ENCODE data around the gene TLX3. TPM values are rescaled to one million over a fixed set of nuclear protein-coding genes. Genes with fewer than 3 reads are reported as not detected.

Gene TLX3
- not detected in 2 replicates for total RNA-seq (2014; rRNA removed; shearing (Covaris generic); ENCODE audit: low replicate concordance)

- H3K27me3 ChIP-seq, result peaks cover 20% of the 10 kb centered on the region
- peak; percentile 50 for DNase-seq
- no peaks in the 10 kb centered on the region; the same call in 1 of the 2 replicates for H3K9me3 ChIP-seq
- peak within 1 kb of the TSS; percentile 31 for H3K4me3 ChIP-seq
- H3K36me3 ChIP-seq, result no peaks in the 10 kb centered on the region
These were observed at the start of gene TLX3 for GRCh38 chr5:171308453-171309275. Gene TLX3 (plus strand): TSS chr5:171309248. CDS start chr5:171309366, 118 bp downstream.

GRCh38 chr5:171261361-171261760 is 47.7 kb upstream of the TLX3 start:
- Histone ChIP-seq H3K4me3 (no peak overlapping the region), H3K27me3 (no peaks in the 10 kb centered on the region), H3K9me3 (no peaks in the 10 kb centered on the region), H3K36me3 (no peaks in the 10 kb centered on the region)
- no peak for DNase-seq

GRCh38 chr5:171261904-171262303 is 47.1 kb upstream of the TLX3 start:
- Histone ChIP-seq H3K36me3 (no peaks in the 10 kb centered on the region), H3K4me3 (no peak overlapping the region), H3K27me3 (no peaks in the 10 kb centered on the region), H3K9me3 (no peaks in the 10 kb centered on the region)
- no peak for DNase-seq

- no peak for DNase-seq
- H3K4me3 ChIP-seq, result no peak overlapping the region
- no peaks in the 10 kb centered on the region for H3K27me3 ChIP-seq
- H3K36me3 ChIP-seq, result no peaks in the 10 kb centered on the region
- H3K9me3 ChIP-seq, result no peaks in the 10 kb centered on the region
These were observed 45.9 kb upstream of the TLX3 start for GRCh38 chr5:171263181-171263580.

GRCh38 chr5:171264843-171265242 is 44.2 kb upstream of the TLX3 start:
- Histone ChIP-seq H3K4me3 (no peak overlapping the region), H3K36me3 (no peaks in the 10 kb centered on the region), H3K27me3 (no peaks in the 10 kb centered on the region), H3K9me3 (no peaks in the 10 kb centered on the region)
- DNase-seq, result no peak

GRCh38 chr5:171268700-171269620 is 40.1 kb upstream of the TLX3 start:
- Histone ChIP-seq H3K36me3 (no peaks in the 10 kb centered on the region), H3K9me3 (no peaks in the 10 kb centered on the region), H3K4me3 (no peak overlapping the region), H3K27me3 (no peaks in the 10 kb centered on the region)
- DNase-seq, result no peak

GRCh38 chr5:171269717-171270116 is 39.3 kb upstream of the TLX3 start:
- Histone ChIP-seq H3K36me3 (no peaks in the 10 kb centered on the region), H3K27me3 (no peaks in the 10 kb centered on the region), H3K9me3 (no peaks in the 10 kb centered on the region), H3K4me3 (no peak overlapping the region)
- DNase-seq, result no peak

GRCh38 chr5:171270136-171270535 is 38.9 kb upstream of the TLX3 start:
- no peak for DNase-seq
- Histone ChIP-seq H3K9me3 (no peaks in the 10 kb centered on the region), H3K27me3 (no peaks in the 10 kb centered on the region), H3K4me3 (no peak overlapping the region), H3K36me3 (no peaks in the 10 kb centered on the region)

GRCh38 chr5:171271798-171272197 is 37.2 kb upstream of the TLX3 start:
- Histone ChIP-seq H3K4me3 (no peak overlapping the region), H3K9me3 (no peaks in the 10 kb centered on the region), H3K36me3 (no peaks in the 10 kb centered on the region), H3K27me3 (no peaks in the 10 kb centered on the region)
- DNase-seq, result no peak

GRCh38 chr5:171272996-171273970 is 35.8 kb upstream of the TLX3 start:
- Histone ChIP-seq H3K36me3 (no peaks in the 10 kb centered on the region), H3K27me3 (no peaks in the 10 kb centered on the region), H3K4me3 (no peak overlapping the region), H3K9me3 (no peaks in the 10 kb centered on the region)
- no peak for DNase-seq

GRCh38 chr5:171275841-171276544 is 33.1 kb upstream of the TLX3 start:
- Histone ChIP-seq H3K9me3 (no peaks in the 10 kb centered on the region), H3K36me3 (no peaks in the 10 kb centered on the region), H3K4me3 (no peak overlapping the region), H3K27me3 (no peaks in the 10 kb centered on the region)
- no peak for DNase-seq

GRCh38 chr5:171283753-171284152 is 25.3 kb upstream of the TLX3 start:
- Histone ChIP-seq H3K36me3 (no peaks in the 10 kb centered on the region), H3K9me3 (no peaks in the 10 kb centered on the region), H3K4me3 (no peak overlapping the region), H3K27me3 (no peaks in the 10 kb centered on the region)
- DNase-seq, result no peak

GRCh38 chr5:171285465-171285864 is 23.6 kb upstream of the TLX3 start:
- no peak overlapping the region for H3K4me3 ChIP-seq
- no peaks in the 10 kb centered on the region for H3K9me3 ChIP-seq

GRCh38 chr5:171288066-171288465 is 21.0 kb upstream of the TLX3 start:
- no peak for DNase-seq

More at GRCh38 chr5:171285465-171285864, 23.6 kb upstream of the TLX3 start:
- DNase-seq, result no peak
- Histone ChIP-seq H3K36me3 (no peaks in the 10 kb centered on the region), H3K27me3 (no peaks in the 10 kb centered on the region)

GRCh38 chr5:171291371-171291770 is 17.7 kb upstream of the TLX3 start:
- Histone ChIP-seq H3K36me3 (no peaks in the 10 kb centered on the region), H3K27me3 (no peaks in the 10 kb centered on the region), H3K9me3 (no peaks in the 10 kb centered on the region), H3K4me3 (no peak overlapping the region)
- DNase-seq, result no peak

More at GRCh38 chr5:171288066-171288465, 21.0 kb upstream of the TLX3 start:
- Histone ChIP-seq H3K9me3 (no peaks in the 10 kb centered on the region), H3K36me3 (no peaks in the 10 kb centered on the region), H3K27me3 (no peaks in the 10 kb centered on the region), H3K4me3 (no peak overlapping the region)

GRCh38 chr5:171295299-171295698 is 13.7 kb upstream of the TLX3 start:
- no peaks in the 10 kb centered on the region for H3K27me3 ChIP-seq
- H3K4me3 ChIP-seq, result no peak overlapping the region
- H3K36me3 ChIP-seq, result no peaks in the 10 kb centered on the region
- no peaks in the 10 kb centered on the region for H3K9me3 ChIP-seq
- no peak for DNase-seq

All from MG63 (cell line).